HG03571 (cell line): ENCODE measurements around the gene USP20.

Source experiments
- ATAC-seq: cut with Tn5 transposase; IDR thresholded peaks from one replicate; pipeline ENCODE4 v1.9.1; 2021; ENCODE audit not compliant: unreplicated experiment

The USP20 gene

GRCh38 chr9:129914051-129914450 is 78.8 kb downstream of the USP20 start:
- no peak for ATAC-seq

- no peak for ATAC-seq
Measured at GRCh38 chr9:129916707-129917106, 81.4 kb downstream of the USP20 start.

GRCh38 chr9:129918296-129918950 is 83.2 kb downstream of the USP20 start:
- ATAC-seq: no peak

- ATAC-seq: no peak
Measured at GRCh38 chr9:129919277-129919676, 84.0 kb downstream of the USP20 start.

- no peak for ATAC-seq
Measured at GRCh38 chr9:129919841-129920240, 84.6 kb downstream of the USP20 start.

- no peak for ATAC-seq
Measured at GRCh38 chr9:129921905-129922304, 86.6 kb downstream of the USP20 start.

- no peak for ATAC-seq
Measured at GRCh38 chr9:129923589-129923988, 88.3 kb downstream of the USP20 start.

GRCh38 chr9:129929496-129930125 is 94.4 kb downstream of the USP20 start:
- no peak for ATAC-seq

- ATAC-seq: no peak
Measured at GRCh38 chr9:129930743-129931142, 95.5 kb downstream of the USP20 start.
